ENCODE results near the gene GPR153. TPM values are rescaled to one million over a fixed set of nuclear protein-coding genes. Genes with fewer than 3 reads are reported as not detected.

The GPR153 gene
- total RNA-seq, 4 donors from 2014 or later, result 5.6 to 16.1 (median 14.2) TPM

- DNase-seq (ENCODE audit: low spot score in 2 of 2), result no peak
These were observed 2.8 kb upstream of the GPR153 start for GRCh38 chr1:6263716-6264115.

GRCh38 chr1:6262555-6263420 lies 1.9 kb upstream of the GPR153 start:
- Histone ChIP-seq H3K27ac (no peak overlapping the region), H3K4me1 (peaks cover 61% of the 10 kb centered on the region), H3K36me3 (no peaks in the 10 kb centered on the region), H3K27me3 (no peaks in the 10 kb centered on the region), H3K9me3 (no peaks in the 10 kb centered on the region), H3K4me3 (no peak overlapping the region)
- WGBS, result 50% methylated on average over 11 of the region's 25 CpGs
- DNase-seq (ENCODE audit: low spot score in 2 of 2), result no peak
- TF ChIP-seq EP300 (IDR thresholded peaks at IDR 0.05) (no peak), POLR2A (IDR thresholded peaks at IDR 0.05) (no peak), POLR2AphosphoS5 (IDR thresholded peaks at IDR 0.05) (no peak)
- TF ChIP-seq, protein P1, sequence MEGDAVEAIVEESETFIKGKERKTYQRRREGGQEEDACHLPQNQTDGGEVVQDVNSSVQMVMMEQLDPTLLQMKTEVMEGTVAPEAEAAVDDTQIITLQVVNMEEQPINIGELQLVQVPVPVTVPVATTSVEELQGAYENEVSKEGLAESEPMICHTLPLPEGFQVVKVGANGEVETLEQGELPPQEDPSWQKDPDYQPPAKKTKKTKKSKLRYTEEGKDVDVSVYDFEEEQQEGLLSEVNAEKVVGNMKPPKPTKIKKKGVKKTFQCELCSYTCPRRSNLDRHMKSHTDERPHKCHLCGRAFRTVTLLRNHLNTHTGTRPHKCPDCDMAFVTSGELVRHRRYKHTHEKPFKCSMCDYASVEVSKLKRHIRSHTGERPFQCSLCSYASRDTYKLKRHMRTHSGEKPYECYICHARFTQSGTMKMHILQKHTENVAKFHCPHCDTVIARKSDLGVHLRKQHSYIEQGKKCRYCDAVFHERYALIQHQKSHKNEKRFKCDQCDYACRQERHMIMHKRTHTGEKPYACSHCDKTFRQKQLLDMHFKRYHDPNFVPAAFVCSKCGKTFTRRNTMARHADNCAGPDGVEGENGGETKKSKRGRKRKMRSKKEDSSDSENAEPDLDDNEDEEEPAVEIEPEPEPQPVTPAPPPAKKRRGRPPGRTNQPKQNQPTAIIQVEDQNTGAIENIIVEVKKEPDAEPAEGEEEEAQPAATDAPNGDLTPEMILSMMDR (IDR thresholded peaks at IDR 0.05), result no peak

More at GRCh38 chr1:6263716-6264115, 2.8 kb upstream of the GPR153 start:
- 56% methylated on average over 4 of the region's 7 CpGs for WGBS
- Histone ChIP-seq H3K4me3 (no peak overlapping the region), H3K27ac (peak overlapping the region; percentile 14), H3K9me3 (no peaks in the 10 kb centered on the region), H3K4me1 (peaks cover 51% of the 10 kb centered on the region), H3K36me3 (no peaks in the 10 kb centered on the region), H3K27me3 (no peaks in the 10 kb centered on the region)
- TF ChIP-seq, protein P1 (IDR thresholded peaks at IDR 0.05), result no peak
- TF ChIP-seq EP300 (IDR thresholded peaks at IDR 0.05), result no peak
- no peak for TF ChIP-seq POLR2AphosphoS5 (IDR thresholded peaks at IDR 0.05)
- no peak for TF ChIP-seq POLR2A (IDR thresholded peaks at IDR 0.05)

- Histone ChIP-seq H3K4me3 (peak overlapping the region; percentile 88), H3K27me3 (no peaks in the 10 kb centered on the region), H3K27ac (peak overlapping the region; percentile 61), H3K4me1 (peaks cover 66% of the 10 kb centered on the region), H3K36me3 (no peaks in the 10 kb centered on the region), H3K9me3 (no peaks in the 10 kb centered on the region)
- no peak for TF ChIP-seq EP300 (IDR thresholded peaks at IDR 0.05)
- TF ChIP-seq POLR2AphosphoS5 (IDR thresholded peaks at IDR 0.05), result no peak
- no peak for TF ChIP-seq POLR2A (IDR thresholded peaks at IDR 0.05)
- TF ChIP-seq, protein P1 (IDR thresholded peaks at IDR 0.05), result no peak
- 37% methylated on average over 13 of the region's 15 CpGs for WGBS
- no peak for DNase-seq (ENCODE audit: low spot score in 2 of 2)
These were observed 707 bp upstream of the GPR153 start for GRCh38 chr1:6261615-6261995.

- no peaks in the 10 kb centered on the region for H3K36me3 ChIP-seq
- WGBS, result no CpG with 5 or more reads among the region's 61 CpGs
- H3K4me1 ChIP-seq, result peaks cover 66% of the 10 kb centered on the region
- H3K27ac ChIP-seq, result peak overlapping the region; percentile 47
- no peaks in the 10 kb centered on the region for H3K27me3 ChIP-seq
- no peaks in the 10 kb centered on the region for H3K9me3 ChIP-seq
- peak overlapping the region; percentile 88 for H3K4me3 ChIP-seq
- TF ChIP-seq EP300 (IDR thresholded peaks at IDR 0.05), result no peak
- TF ChIP-seq, protein P1 (IDR thresholded peaks at IDR 0.05), result no peak
- TF ChIP-seq POLR2A (IDR thresholded peaks at IDR 0.05), result no peak
- TF ChIP-seq POLR2AphosphoS5 (IDR thresholded peaks at IDR 0.05), result no peak
- DNase-seq (ENCODE audit: low spot score in 2 of 2), result no peak
These were observed 414 bp downstream of the GPR153 start for GRCh38 chr1:6260433-6260934.

All from suprapubic skin (tissue), 4 donors.